ENCODE results near the gene TMEM39A.

The TMEM39A gene

GRCh38 chr3:119463171-119464169, at the start of gene TMEM39A:
Gene TMEM39A, minus strand, starts transcription at chr3:119463615. Its CDS starts 1,541 bp downstream, at chr3:119462074.
- DNase-seq (ENCODE audit: low read depth) = peak; percentile 99
- peak; percentile 7 for TF ChIP-seq CTCF (IDR thresholded peaks at IDR 0.05; ENCODE audit: insufficient read depth, low read depth, low read length, missing control alignments)
- peak within 1 kb of the TSS; percentile 55 for H3K4me3 ChIP-seq (ENCODE audit: low read length)

GRCh38 chr3:119510690-119511089, 47.3 kb upstream of the TMEM39A start:
- no peak for DNase-seq (ENCODE audit: low read depth)
- H3K4me3 ChIP-seq (ENCODE audit: low read length) = no peak overlapping the region
- no peak for TF ChIP-seq CTCF (IDR thresholded peaks at IDR 0.05; ENCODE audit: insufficient read depth, low read depth, low read length, missing control alignments)

GRCh38 chr3:119508172-119508845, 44.9 kb upstream of the TMEM39A start:
- no peak for TF ChIP-seq CTCF (IDR thresholded peaks at IDR 0.05; ENCODE audit: insufficient read depth, low read depth, low read length, missing control alignments)
- H3K4me3 ChIP-seq (ENCODE audit: low read length) = no peak overlapping the region
- peak; percentile 15 for DNase-seq (ENCODE audit: low read depth)

GRCh38 chr3:119507404-119507803, 44.0 kb upstream of the TMEM39A start:
- H3K4me3 ChIP-seq (ENCODE audit: low read length) = no peak overlapping the region
- TF ChIP-seq CTCF (IDR thresholded peaks at IDR 0.05; ENCODE audit: insufficient read depth, low read depth, low read length, missing control alignments) = no peak
- no peak for DNase-seq (ENCODE audit: low read depth)

GRCh38 chr3:119506631-119507030, 43.2 kb upstream of the TMEM39A start:
- no peak for TF ChIP-seq CTCF (IDR thresholded peaks at IDR 0.05; ENCODE audit: insufficient read depth, low read depth, low read length, missing control alignments)
- H3K4me3 ChIP-seq (ENCODE audit: low read length) = no peak overlapping the region
- DNase-seq (ENCODE audit: low read depth) = no peak

- no peak for DNase-seq (ENCODE audit: low read depth)
- no peak for TF ChIP-seq CTCF (IDR thresholded peaks at IDR 0.05; ENCODE audit: insufficient read depth, low read depth, low read length, missing control alignments)
- peak overlapping the region; percentile 9 for H3K4me3 ChIP-seq (ENCODE audit: low read length)
Observed at GRCh38 chr3:119500901-119501300, 37.5 kb upstream of the TMEM39A start.
